Esophagus muscularis mucosa (tissue), 4 donors: ENCODE measurements around the gene HSD11B1.

Source experiments
- CTCF ChIP-seq, 3 experiments: fragments of 200-600 bp in 2 of 3; fragments of 450-650 bp in 1 of 3; sonication (generic) in 2 of 3; IDR thresholded peaks; one replicate each; pipeline ENCODE4 v1.5.1; 2017 to 2019; ENCODE audit warnings: antibody characterized with exemption in 3 of 3, mild to moderate bottlenecking in 2 of 3, moderate library complexity in 1 of 3
- EP300 ChIP-seq: sonication (generic); formaldehyde crosslinking; IDR thresholded peaks from one replicate; pipeline ENCODE4 v1.6.1; 2017; ENCODE audit warnings: antibody characterized with exemption
- POLR2A ChIP-seq: fragments of 450-650 bp; IDR thresholded peaks from one replicate; pipeline ENCODE4 v1.6.1; 2017; ENCODE audit warnings: antibody characterized with exemption, moderate library complexity, mild to moderate bottlenecking, low read depth

GRCh38 chr1:209720826-209721225, 16.2 kb downstream of the HSD11B1 start:
- TF ChIP-seq EP300 (no peak), CTCF (IDR thresholded peaks at IDR 0.05) (no peak), POLR2A (no peak)
